DMS114 treated with DMSO at 0.1 percent for 48 hours (cell line): ENCODE data around the gene PSMB8.

Source experiments
- DNase-seq: peaks from one replicate; lab custom pipeline; 2025; ENCODE audit not compliant: unreplicated experiment; lab: John Stamatoyannopoulos, UW

Gene PSMB8

GRCh38 chr6:32857156-32857891 is 13.5 kb upstream of the PSMB8 start:
- no peak for DNase-seq

GRCh38 chr6:32855467-32856174 is 11.8 kb upstream of the PSMB8 start:
- DNase-seq: no peak

GRCh38 chr6:32854376-32855178 is 10.7 kb upstream of the PSMB8 start:
- no peak for DNase-seq

GRCh38 chr6:32853541-32854375 is 9.9 kb upstream of the PSMB8 start, which contains the start of the genes PSMB9 and TAP1:
TSS of gene PSMB9 (plus strand) at chr6:32854192. CDS start at chr6:32854230, 38 bp downstream.
TSS of gene TAP1 (minus strand) at chr6:32853704. CDS start at chr6:32853636, 68 bp downstream.
- DNase-seq: peak; percentile 97

GRCh38 chr6:32852844-32853540 is 9.1 kb upstream of the PSMB8 start:
- DNase-seq: no peak

DNA sequence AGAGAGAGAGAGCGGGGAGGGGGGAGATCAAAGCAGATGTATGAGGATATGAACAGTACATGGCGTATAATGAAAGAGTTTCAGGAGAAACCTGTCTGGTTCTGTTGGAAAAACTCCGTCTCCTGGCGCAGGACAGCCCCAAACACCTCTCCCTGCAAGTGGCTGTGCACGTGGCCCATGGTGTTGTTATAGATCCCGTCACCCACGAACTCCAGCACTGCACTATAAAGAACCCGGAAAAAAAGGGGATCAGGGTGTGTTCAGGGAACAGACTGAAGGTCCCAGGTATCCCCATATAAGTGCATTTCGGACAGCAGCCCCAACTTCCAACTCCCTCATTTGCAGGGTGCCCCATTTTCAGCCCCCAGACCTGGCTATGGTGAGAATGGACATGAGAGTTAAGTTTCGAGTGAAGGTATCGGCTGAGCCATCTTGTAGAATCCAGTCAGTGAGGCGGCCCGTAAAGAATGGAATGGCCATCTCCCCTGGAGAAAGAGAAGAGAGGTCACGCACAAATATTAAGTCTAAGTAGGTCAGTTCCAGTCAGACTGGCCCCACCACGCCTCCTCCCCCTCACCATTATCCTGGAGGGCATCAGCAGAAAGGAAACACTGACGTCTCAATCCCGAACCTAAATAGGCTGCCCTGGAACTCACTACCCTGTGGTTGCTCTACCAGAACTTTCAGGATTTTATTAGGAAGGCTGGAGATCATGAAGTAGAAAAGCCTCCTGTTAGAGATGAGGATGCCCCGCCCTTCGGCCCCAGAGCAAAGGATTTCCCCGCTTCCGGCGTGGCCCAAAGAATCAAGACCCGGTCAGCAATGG is 8.4 kb upstream of the PSMB8 start:
- no peak for DNase-seq

DNA sequence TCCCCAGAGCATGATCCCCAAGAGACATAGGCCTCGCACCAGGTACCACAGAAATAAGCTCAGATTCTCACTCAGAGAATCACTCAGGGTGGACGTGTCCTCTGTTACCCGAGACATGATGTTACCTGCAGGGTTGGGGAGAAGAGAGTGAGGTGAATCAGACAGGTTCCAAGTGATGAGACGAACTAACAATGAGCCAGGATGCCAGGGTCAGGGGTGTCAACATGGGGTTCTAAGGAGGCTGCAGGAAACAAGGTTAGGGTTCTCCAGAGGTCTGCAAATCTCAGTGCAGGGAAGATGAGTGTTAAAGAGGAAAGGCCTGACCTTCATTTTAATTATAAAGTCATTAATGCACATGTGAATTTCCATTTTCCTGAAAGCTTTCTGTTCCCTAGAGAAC is 7.2 kb upstream of the PSMB8 start:
- no peak for DNase-seq

GRCh38 chr6:32849126-32849525 is 5.3 kb upstream of the PSMB8 start:
- no peak for DNase-seq

GRCh38 chr6:32847795-32848194 is 3.9 kb upstream of the PSMB8 start:
- DNase-seq: no peak

GRCh38 chr6:32847004-32847403 is 3.2 kb upstream of the PSMB8 start:
- no peak for DNase-seq

DNA sequence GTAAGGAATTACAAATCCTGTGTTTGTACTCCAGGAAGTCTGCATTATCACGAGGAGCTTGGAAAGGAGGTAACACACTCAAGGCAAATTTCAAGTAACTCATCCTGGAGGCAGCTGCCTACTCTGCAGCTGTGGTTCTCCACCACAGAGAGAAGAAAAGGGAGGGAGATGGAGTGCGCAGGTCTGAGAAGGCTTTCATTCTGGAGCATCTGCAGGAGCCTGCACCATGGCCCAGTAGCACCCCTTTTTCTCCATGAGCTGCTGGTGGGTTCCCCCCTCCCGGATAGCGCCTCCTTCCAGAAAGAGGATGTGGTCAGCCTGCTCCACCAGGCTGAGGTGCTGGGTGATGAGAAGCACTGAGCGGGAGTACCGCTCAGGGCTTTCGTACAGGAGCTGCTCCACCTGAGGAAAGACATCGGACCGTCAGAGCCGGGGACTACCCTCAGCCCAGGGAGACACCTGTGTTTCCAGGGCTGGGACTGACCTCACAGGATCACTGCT is 1.6 kb upstream of the PSMB8 start:
- DNase-seq: no peak

GRCh38 chr6:32844839-32845383 is 1.1 kb upstream of the PSMB8 start:
- no peak for DNase-seq

- no peak for DNase-seq
Measured at GRCh38 chr6:32843331-32843978, 392 bp downstream of the PSMB8 start.

GRCh38 chr6:32842690-32843089 is 1.2 kb downstream of the PSMB8 start:
- DNase-seq: no peak

GRCh38 chr6:32842021-32842650 is 1.7 kb downstream of the PSMB8 start:
- no peak for DNase-seq

GRCh38 chr6:32840604-32841246 is 3.1 kb downstream of the PSMB8 start:
- no peak for DNase-seq

GRCh38 chr6:32839356-32839755 is 4.5 kb downstream of the PSMB8 start:
- no peak for DNase-seq
